GM21619 (cell line): ENCODE results near the gene ASB3.
A peak's percentile ranks its signal among the peaks of the same experiment; 100 is the strongest.
"Not testable (repeated sequence)": the region's sequence is repeated elsewhere in the genome, so short reads cannot be mapped to it uniquely, and the experiment has no call there.

Experiments used
- ATAC-seq: cut with Tn5 transposase; IDR thresholded peaks from one replicate; pipeline ENCODE4 v1.9.1; 2021; ENCODE audit not compliant: unreplicated experiment

ASB3 gene, protein sequence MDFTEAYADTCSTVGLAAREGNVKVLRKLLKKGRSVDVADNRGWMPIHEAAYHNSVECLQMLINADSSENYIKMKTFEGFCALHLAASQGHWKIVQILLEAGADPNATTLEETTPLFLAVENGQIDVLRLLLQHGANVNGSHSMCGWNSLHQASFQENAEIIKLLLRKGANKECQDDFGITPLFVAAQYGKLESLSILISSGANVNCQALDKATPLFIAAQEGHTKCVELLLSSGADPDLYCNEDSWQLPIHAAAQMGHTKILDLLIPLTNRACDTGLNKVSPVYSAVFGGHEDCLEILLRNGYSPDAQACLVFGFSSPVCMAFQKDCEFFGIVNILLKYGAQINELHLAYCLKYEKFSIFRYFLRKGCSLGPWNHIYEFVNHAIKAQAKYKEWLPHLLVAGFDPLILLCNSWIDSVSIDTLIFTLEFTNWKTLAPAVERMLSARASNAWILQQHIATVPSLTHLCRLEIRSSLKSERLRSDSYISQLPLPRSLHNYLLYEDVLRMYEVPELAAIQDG

GRCh38 chr2:53786705-53787613 is at the start of gene ASB3, which contains the start of gene ERLEC1:
Gene ASB3 (minus strand): TSS chr2:53786953. CDS start chr2:53765572, 21,381 bp downstream.
Gene ERLEC1 (plus strand): TSS chr2:53787044. CDS start chr2:53787211, 167 bp downstream.
- ATAC-seq, result peak; percentile 95

GRCh38 chr2:53829980-53830290 is 43.2 kb upstream of the ASB3 start:
- ATAC-seq, result not testable (repeated sequence)

GRCh38 chr2:53829273-53829979 is 42.7 kb upstream of the ASB3 start:
- no peak for ATAC-seq

- no peak for ATAC-seq
These were observed 41.6 kb upstream of the ASB3 start for GRCh38 chr2:53828331-53828730.

GRCh38 chr2:53827398-53828175 is 40.8 kb upstream of the ASB3 start:
- no peak for ATAC-seq

GRCh38 chr2:53826587-53827397 is 40.0 kb upstream of the ASB3 start:
- no peak for ATAC-seq

DNA sequence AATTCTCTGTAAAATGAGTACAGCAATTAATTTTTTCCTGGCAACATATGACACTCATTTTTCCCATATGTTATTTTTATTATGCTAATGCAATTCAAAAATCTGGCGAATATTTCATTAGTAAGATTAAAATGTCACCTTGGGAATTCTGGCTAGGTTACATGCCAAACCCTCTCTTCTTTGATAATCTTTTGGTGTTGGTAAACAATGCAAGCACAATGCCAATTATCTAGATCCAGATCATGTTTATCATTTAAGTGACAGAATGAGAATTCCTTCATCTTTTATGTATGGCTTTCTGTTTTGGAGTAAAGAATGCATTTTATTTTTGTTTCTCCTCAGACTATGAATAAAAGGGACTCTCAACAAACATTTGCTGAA is 39.3 kb upstream of the ASB3 start:
- ATAC-seq, result no peak

DNA sequence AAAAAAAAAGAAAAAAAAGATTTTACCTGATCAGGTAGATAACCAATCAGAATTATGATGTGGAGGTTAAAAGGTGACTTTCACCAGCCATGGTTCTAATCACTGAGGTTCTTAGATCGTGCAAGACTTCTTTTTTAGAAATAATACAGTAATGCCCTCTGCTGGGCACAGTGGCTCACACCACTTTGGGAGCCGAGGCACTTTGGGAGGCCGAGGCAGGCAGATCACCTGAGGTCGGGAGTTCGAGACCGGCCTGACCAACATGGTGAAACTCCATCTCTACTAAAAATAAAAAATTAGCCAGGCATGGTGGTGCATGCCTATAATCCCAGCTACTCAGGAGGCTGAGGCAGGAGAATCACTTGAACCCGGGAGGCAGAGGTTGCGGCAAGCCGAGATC is 36.9 kb upstream of the ASB3 start:
- not testable (repeated sequence) for ATAC-seq

- ATAC-seq, result no peak
These were observed 35.1 kb upstream of the ASB3 start for GRCh38 chr2:53821810-53822209.

DNA sequence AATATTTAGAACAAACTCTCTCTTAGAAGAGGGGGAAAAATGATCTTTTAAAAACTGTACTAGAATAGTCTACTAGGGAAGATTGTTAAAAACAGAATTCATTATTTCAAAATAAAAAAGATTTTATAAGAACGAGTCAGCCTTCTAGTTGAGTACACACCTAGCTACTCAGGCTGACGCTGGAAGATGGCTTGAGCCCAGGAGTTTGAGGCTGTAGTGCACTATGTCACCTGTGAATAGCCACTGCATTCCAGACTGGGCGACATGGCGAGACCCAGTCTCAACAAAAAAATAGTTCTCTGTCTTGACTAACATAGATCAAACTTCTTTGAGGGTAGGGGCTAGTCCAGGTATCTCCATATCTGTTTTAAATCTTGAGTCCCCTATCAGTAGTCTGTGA is 34.0 kb upstream of the ASB3 start:
- ATAC-seq, result no peak

- ATAC-seq, result no peak
These were observed 33.3 kb upstream of the ASB3 start for GRCh38 chr2:53820048-53820447.

DNA sequence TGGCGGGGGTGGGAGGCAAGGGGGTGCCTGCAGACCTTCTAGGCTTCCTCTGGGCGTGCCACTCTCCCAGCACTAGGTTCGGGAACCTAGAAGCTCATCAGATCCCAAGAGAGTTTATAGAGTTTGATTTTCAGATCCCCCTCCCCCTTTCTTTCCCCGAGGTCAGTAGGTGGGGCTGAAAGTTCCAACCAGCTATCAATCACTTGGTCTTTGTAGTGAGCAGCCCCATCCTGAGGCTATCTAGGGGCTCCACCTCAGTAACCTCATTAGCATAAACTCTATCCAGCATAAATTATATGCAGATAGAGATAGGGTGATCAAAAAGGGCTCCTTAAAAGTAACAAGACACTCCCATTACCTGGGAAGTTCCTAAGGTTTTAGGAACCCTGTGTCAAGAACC is 32.9 kb upstream of the ASB3 start:
- no peak for ATAC-seq

- ATAC-seq, result no peak
These were observed 32.2 kb upstream of the ASB3 start for GRCh38 chr2:53818854-53819435.

GRCh38 chr2:53813151-53813550 is 26.4 kb upstream of the ASB3 start:
- no peak for ATAC-seq

DNA sequence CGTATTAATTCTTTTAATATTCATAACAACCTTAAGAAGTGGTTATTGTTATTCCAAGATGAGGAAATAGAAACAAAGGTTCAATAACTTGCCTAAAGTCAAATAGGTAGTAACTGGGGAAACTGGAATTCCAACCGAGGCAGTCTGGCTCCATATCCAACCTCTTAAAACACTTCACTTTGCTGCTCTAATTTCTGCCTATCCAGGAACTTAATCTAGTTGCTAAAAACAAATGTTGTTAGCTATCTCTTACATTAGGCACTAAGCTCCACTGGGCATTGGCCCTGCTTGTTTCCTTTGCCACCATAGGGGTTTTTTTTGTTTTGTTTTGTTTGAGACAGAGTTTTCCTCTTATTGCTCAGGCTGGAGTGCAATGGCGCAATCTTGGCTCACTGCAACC is 24.8 kb upstream of the ASB3 start:
- ATAC-seq, result no peak

- ATAC-seq, result no peak
These were observed 15.9 kb upstream of the ASB3 start for GRCh38 chr2:53802617-53803151.

- ATAC-seq, result no peak
These were observed 14.8 kb upstream of the ASB3 start for GRCh38 chr2:53801547-53801946.

- no peak for ATAC-seq
These were observed 7.1 kb upstream of the ASB3 start for GRCh38 chr2:53793821-53794220.

- no peak for ATAC-seq
These were observed 6.5 kb upstream of the ASB3 start for GRCh38 chr2:53793261-53793660.
